GM21619 (cell line): ENCODE results near the gene ZSCAN4.

Source experiments
- ATAC-seq: cut with Tn5 transposase; IDR thresholded peaks from one replicate; pipeline ENCODE4 v1.9.1; 2021; ENCODE audit not compliant: unreplicated experiment

The ZSCAN4 gene

GRCh38 chr19:57675881-57676280 lies 7.1 kb downstream of the ZSCAN4 start:
- no peak for ATAC-seq

- no peak for ATAC-seq
These were observed 13.6 kb downstream of the ZSCAN4 start for GRCh38 chr19:57682226-57682766.

GRCh38 chr19:57686727-57687126 lies 18.0 kb downstream of the ZSCAN4 start:
- no peak for ATAC-seq

GRCh38 chr19:57687363-57688010 lies 18.8 kb downstream of the ZSCAN4 start:
- ATAC-seq: no peak

- ATAC-seq: no peak
These were observed 19.5 kb downstream of the ZSCAN4 start for GRCh38 chr19:57688011-57688763.

- ATAC-seq: no peak
These were observed 21.0 kb downstream of the ZSCAN4 start for GRCh38 chr19:57689750-57690149.

- ATAC-seq: no peak
These were observed 32.9 kb downstream of the ZSCAN4 start for GRCh38 chr19:57701625-57702024.

- ATAC-seq: no peak
These were observed 37.6 kb downstream of the ZSCAN4 start for GRCh38 chr19:57706346-57706745.

GRCh38 chr19:57708641-57709361 lies 40.1 kb downstream of the ZSCAN4 start, which contains the start of gene ZNF154:
TSS of gene ZNF154 (minus strand) at chr19:57709204. CDS start at chr19:57708971, 233 bp downstream.
- no peak for ATAC-seq

- no peak for ATAC-seq
These were observed 40.9 kb downstream of the ZSCAN4 start for GRCh38 chr19:57709616-57710015.

- ATAC-seq: no peak
These were observed 43.5 kb downstream of the ZSCAN4 start for GRCh38 chr19:57712222-57712621.

GRCh38 chr19:57719424-57719823 lies 50.7 kb downstream of the ZSCAN4 start:
- no peak for ATAC-seq

- no peak for ATAC-seq
These were observed 51.3 kb downstream of the ZSCAN4 start for GRCh38 chr19:57719901-57720519.

- no peak for ATAC-seq
These were observed 52.1 kb downstream of the ZSCAN4 start for GRCh38 chr19:57720878-57721277.
